Measurements from ENCODE around the gene CDIPT. TPM values are rescaled to one million over a fixed set of nuclear protein-coding genes. Genes with fewer than 3 reads are reported as not detected.

Gene CDIPT
- total and polyA plus RNA-seq, 2 of the 13 experiments (the other 11 are each of a cell fraction or from before 2014, with no cell fraction given): 54.9 to 97.5 TPM

GRCh38 chr16:29820271-29820701 is 42.7 kb downstream of the CDIPT start, which contains the start of gene MVP (continued):
- no peak for TF ChIP-seq ZNF674 (CRISPR knock-in tag; IDR thresholded peaks at IDR 0.05; ENCODE audit: low read depth)
- TF ChIP-seq, protein P1, sequence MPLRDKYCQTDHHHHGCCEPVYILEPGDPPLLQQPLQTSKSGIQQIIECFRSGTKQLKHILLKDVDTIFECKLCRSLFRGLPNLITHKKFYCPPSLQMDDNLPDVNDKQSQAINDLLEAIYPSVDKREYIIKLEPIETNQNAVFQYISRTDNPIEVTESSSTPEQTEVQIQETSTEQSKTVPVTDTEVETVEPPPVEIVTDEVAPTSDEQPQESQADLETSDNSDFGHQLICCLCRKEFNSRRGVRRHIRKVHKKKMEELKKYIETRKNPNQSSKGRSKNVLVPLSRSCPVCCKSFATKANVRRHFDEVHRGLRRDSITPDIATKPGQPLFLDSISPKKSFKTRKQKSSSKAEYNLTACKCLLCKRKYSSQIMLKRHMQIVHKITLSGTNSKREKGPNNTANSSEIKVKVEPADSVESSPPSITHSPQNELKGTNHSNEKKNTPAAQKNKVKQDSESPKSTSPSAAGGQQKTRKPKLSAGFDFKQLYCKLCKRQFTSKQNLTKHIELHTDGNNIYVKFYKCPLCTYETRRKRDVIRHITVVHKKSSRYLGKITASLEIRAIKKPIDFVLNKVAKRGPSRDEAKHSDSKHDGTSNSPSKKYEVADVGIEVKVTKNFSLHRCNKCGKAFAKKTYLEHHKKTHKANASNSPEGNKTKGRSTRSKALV (CRISPR knock-in tag; IDR thresholded peaks at IDR 0.05): no peak
- no peak for TF ChIP-seq ZNF354B (CRISPR knock-in tag; IDR thresholded peaks at IDR 0.05)
- no peak for TF ChIP-seq ZNF235 (CRISPR knock-in tag; IDR thresholded peaks at IDR 0.05; ENCODE audit: borderline replicate concordance)
- TF ChIP-seq, protein P2, sequence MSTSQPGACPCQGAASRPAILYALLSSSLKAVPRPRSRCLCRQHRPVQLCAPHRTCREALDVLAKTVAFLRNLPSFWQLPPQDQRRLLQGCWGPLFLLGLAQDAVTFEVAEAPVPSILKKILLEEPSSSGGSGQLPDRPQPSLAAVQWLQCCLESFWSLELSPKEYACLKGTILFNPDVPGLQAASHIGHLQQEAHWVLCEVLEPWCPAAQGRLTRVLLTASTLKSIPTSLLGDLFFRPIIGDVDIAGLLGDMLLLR (CRISPR knock-in tag; IDR thresholded peaks at IDR 0.05): 0 out of 2 replicates have a peak, but pooled peaks have one; percentile 37
- peak; percentile 43; the same call in 1 of the 2 replicates for TF ChIP-seq IRF2 (CRISPR knock-in tag; IDR thresholded peaks at IDR 0.05)
- no peak for TF ChIP-seq CREB1 (IDR thresholded peaks at IDR 0.05)
- 0 out of 2 replicates have a peak, but pooled peaks have one; percentile 24 for TF ChIP-seq CREB1 (CRISPR knock-in tag; IDR thresholded peaks at IDR 0.05)
- TF ChIP-seq ZNF30 (CRISPR knock-in tag; IDR thresholded peaks at IDR 0.05): no peak
- peak; percentile 52; the same call in 1 of the 2 replicates for TF ChIP-seq KDM2A (CRISPR knock-in tag; IDR thresholded peaks at IDR 0.05; ENCODE audit: borderline replicate concordance, low read depth)
- TF ChIP-seq ZNF83 (CRISPR knock-in tag; IDR thresholded peaks at IDR 0.05; ENCODE audit: borderline replicate concordance): no peak
- TF ChIP-seq KDM1A (CRISPR knock-in tag; IDR thresholded peaks at IDR 0.05): no peak
- peak; percentile 56; the same call in 1 of the 2 replicates for TF ChIP-seq ZSCAN9 (CRISPR knock-in tag; IDR thresholded peaks at IDR 0.05; ENCODE audit: borderline replicate concordance)
- TF ChIP-seq ZNF563 (CRISPR knock-in tag; IDR thresholded peaks at IDR 0.05): no peak
- no peak for TF ChIP-seq RAD51 (IDR thresholded peaks at IDR 0.05; ENCODE audit: borderline replicate concordance)
- no peak for TF ChIP-seq CENPX (CRISPR knock-in tag; IDR thresholded peaks at IDR 0.05)
- TF ChIP-seq ZNF598 (CRISPR knock-in tag; IDR thresholded peaks at IDR 0.05; ENCODE audit: borderline replicate concordance): no peak
- TF ChIP-seq SRF (IDR thresholded peaks at IDR 0.05; ENCODE audit: low read depth, low read length): no peak
- no peak for TF ChIP-seq JUNB (CRISPR knock-in tag; IDR thresholded peaks at IDR 0.05; ENCODE audit: borderline replicate concordance)
- 0 out of 2 replicates have a peak, but pooled peaks have one; percentile 54 for TF ChIP-seq ZNF451 (CRISPR knock-in tag; IDR thresholded peaks at IDR 0.05)
- TF ChIP-seq, protein P3, sequence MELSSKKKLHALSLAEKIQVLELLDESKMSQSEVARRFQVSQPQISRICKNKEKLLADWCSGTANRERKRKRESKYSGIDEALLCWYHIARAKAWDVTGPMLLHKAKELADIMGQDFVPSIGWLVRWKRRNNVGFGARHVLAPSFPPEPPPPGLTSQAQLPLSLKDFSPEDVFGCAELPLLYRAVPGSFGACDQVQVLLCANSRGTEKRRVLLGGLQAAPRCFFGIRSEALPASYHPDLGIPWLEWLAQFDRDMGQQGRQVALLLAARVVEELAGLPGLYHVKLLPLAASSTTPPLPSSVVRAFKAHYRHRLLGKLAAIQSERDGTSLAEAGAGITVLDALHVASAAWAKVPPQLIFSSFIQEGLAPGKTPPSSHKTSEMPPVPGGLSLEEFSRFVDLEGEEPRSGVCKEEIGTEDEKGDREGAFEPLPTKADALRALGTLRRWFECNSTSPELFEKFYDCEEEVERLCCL (CRISPR knock-in tag; IDR thresholded peaks at IDR 0.05; ENCODE audit: borderline replicate concordance): no peak
- TF ChIP-seq, protein P4, sequence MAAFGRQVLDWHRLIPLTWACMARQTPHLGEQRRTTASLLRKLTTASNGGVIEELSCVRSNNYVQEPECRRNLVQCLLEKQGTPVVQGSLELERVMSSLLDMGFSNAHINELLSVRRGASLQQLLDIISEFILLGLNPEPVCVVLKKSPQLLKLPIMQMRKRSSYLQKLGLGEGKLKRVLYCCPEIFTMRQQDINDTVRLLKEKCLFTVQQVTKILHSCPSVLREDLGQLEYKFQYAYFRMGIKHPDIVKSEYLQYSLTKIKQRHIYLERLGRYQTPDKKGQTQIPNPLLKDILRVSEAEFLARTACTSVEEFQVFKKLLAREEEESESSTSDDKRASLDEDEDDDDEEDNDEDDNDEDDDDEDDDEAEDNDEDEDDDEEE (CRISPR knock-in tag; IDR thresholded peaks at IDR 0.05): no peak
- TF ChIP-seq ZNF761 (CRISPR knock-in tag; conservative IDR thresholded peaks at IDR 0.05): 0 out of 2 replicates have a peak, but pooled peaks have one; percentile 26
- TF ChIP-seq ZNF775 (CRISPR knock-in tag; IDR thresholded peaks at IDR 0.05; ENCODE audit: borderline replicate concordance): no peak
- TF ChIP-seq, protein P5, sequence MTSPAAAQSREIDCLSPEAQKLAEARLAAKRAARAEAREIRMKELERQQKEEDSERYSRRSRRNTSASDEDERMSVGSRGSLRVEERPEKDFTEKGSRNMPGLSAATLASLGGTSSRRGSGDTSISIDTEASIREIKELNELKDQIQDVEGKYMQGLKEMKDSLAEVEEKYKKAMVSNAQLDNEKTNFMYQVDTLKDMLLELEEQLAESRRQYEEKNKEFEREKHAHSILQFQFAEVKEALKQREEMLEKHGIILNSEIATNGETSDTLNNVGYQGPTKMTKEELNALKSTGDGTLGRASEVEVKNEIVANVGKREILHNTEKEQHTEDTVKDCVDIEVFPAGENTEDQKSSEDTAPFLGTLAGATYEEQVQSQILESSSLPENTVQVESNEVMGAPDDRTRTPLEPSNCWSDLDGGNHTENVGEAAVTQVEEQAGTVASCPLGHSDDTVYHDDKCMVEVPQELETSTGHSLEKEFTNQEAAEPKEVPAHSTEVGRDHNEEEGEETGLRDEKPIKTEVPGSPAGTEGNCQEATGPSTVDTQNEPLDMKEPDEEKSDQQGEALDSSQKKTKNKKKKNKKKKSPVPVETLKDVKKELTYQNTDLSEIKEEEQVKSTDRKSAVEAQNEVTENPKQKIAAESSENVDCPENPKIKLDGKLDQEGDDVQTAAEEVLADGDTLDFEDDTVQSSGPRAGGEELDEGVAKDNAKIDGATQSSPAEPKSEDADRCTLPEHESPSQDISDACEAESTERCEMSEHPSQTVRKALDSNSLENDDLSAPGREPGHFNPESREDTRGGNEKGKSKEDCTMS (CRISPR knock-in tag; conservative IDR thresholded peaks at IDR 0.05): 0 out of 2 replicates have a peak, but pooled peaks have one; percentile 71
